ENCODE results near the gene LIMS1. TPM values are rescaled to one million over a fixed set of nuclear protein-coding genes. Genes with fewer than 3 reads are reported as not detected.

LIMS1 gene
- total and polyA plus RNA-seq, 2 of the 13 experiments (the other 11 are each of a cell fraction or from before 2014, with no cell fraction given), result 38.3 to 49.6 TPM

GRCh38 chr2:108691447-108691846 is 157.2 kb downstream of the LIMS1 start:
- CTCF ChIA-PET (ENCODE audit: low intra/inter-chr PET ratio, low total read pairs), result no interaction called here
- peaks cover 13% of the 10 kb centered on the region; the same call in 1 of the 2 replicates for H3K4me1 ChIP-seq (ENCODE audit: insufficient read depth, low read length)
- DNase-seq (ENCODE audit: low spot score), result no peak
- no peak overlapping the region for H3K4me2 ChIP-seq (ENCODE audit: low read depth, low read length)
- intact Hi-C loops (cut with micrococcal nuclease; ENCODE audit: unreplicated experiment) (no loop called here), in situ Hi-C loops (cut with HindIII; ENCODE audit: extremely low pct_ligation_motif_present, low pct_unique_long_range_greater_than_20kb) (no loop called here)
- POLR2A ChIA-PET, result no interaction called here
- no peak overlapping the region for H3K9ac ChIP-seq (ENCODE audit: insufficient read depth, low read depth, low read length)
- no peak overlapping the region for H3K4me3 ChIP-seq (replicated peaks in 1 of 3; ENCODE audit: insufficient read depth in 1 of 3, low read depth in 2 of 3, low read length in 3 of 3)
- H3K27ac ChIP-seq (ENCODE audit: extremely low read length, insufficient read depth, low read length), result no peak overlapping the region
- FAIRE-seq, result no peak
- WGBS (ENCODE audit: low lambda C conversion rate), result 81% methylated on average over 7 of the region's 7 CpGs
- H4K20me1 ChIP-seq (ENCODE audit: insufficient read depth, low read length), result no peaks in the 10 kb centered on the region
- H3K79me2 ChIP-seq (ENCODE audit: insufficient read depth, low read length), result no peaks in the 10 kb centered on the region
- TF ChIP-seq, protein P1, sequence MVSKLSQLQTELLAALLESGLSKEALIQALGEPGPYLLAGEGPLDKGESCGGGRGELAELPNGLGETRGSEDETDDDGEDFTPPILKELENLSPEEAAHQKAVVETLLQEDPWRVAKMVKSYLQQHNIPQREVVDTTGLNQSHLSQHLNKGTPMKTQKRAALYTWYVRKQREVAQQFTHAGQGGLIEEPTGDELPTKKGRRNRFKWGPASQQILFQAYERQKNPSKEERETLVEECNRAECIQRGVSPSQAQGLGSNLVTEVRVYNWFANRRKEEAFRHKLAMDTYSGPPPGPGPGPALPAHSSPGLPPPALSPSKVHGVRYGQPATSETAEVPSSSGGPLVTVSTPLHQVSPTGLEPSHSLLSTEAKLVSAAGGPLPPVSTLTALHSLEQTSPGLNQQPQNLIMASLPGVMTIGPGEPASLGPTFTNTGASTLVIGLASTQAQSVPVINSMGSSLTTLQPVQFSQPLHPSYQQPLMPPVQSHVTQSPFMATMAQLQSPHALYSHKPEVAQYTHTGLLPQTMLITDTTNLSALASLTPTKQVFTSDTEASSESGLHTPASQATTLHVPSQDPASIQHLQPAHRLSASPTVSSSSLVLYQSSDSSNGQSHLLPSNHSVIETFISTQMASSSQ (IDR thresholded peaks at IDR 0.05; ENCODE audit: low read depth), result no peak
- TF ChIP-seq, protein P1 (CRISPR knock-in tag; IDR thresholded peaks at IDR 0.05; ENCODE audit: borderline replicate concordance), result no peak
- TF ChIP-seq ZNF138 (CRISPR knock-in tag; IDR thresholded peaks at IDR 0.05; ENCODE audit: low read depth) (no peak), PLSCR1 (CRISPR knock-in tag; IDR thresholded peaks at IDR 0.05; ENCODE audit: borderline replicate concordance) (no peak), ZNF749 (CRISPR knock-in tag; IDR thresholded peaks at IDR 0.05; ENCODE audit: borderline replicate concordance) (no peak)
- no peaks in the 10 kb centered on the region for H3K9me3 ChIP-seq (ENCODE audit: low read length)
- no peaks in the 10 kb centered on the region for H3K36me3 ChIP-seq (replicated peaks in 1 of 2; ENCODE audit: control insufficient read depth in 1 of 2, insufficient read depth in 2 of 2, low read length in 2 of 2)
- no peak for ATAC-seq
- BruUV-seq (replicated peaks), result no TSS peak
- no peaks in the 10 kb centered on the region for H3K27me3 ChIP-seq (ENCODE audit: control insufficient read depth in 1 of 2, insufficient read depth in 2 of 2, low read length in 2 of 2)
- no peak overlapping the region for H2AFZ ChIP-seq (ENCODE audit: low read length)
